Sigmoid colon (tissue), 7 donors: ENCODE data around the gene AKAIN1. TPM values are rescaled to one million over a fixed set of nuclear protein-coding genes. Genes with fewer than 3 reads are reported as not detected.

Source experiments
- DNase-seq: peaks from one replicate; pipeline ENCODE4 v3.0.0-alpha.2; 2019
- H3K27ac ChIP-seq, 4 donors: fragments of 200-600 bp; sonication (generic); one replicate each; pipeline ENCODE4 v1.5.1; 2016 to 2019; ENCODE audit warnings: mild to moderate bottlenecking in 1 of 4
- H3K27me3 ChIP-seq, 3 donors: fragments of 200-600 bp; sonication (generic); one replicate each; pipeline ENCODE4 v1.5.1; 2019; ENCODE audit warnings: mild to moderate bottlenecking in 1 of 3
- H3K36me3 ChIP-seq, 4 donors: fragments of 200-600 bp; sonication (generic); one replicate each; pipeline ENCODE4 v1.5.1; 2016 to 2019
- H3K4me1 ChIP-seq, 4 donors: fragments of 200-600 bp; sonication (generic); one replicate each; pipeline ENCODE4 v1.5.1; 2017 to 2019
- H3K4me3 ChIP-seq, 4 donors: fragments of 200-600 bp; sonication (generic); one replicate each; pipeline ENCODE4 v1.5.1; 2017 to 2019; ENCODE audit warnings: mild to moderate bottlenecking in 2 of 4, moderate library complexity in 1 of 4
- H3K9me3 ChIP-seq, 4 donors: fragments of 200-600 bp in 3 of 4; sonication (generic) in 3 of 4; one replicate each; pipeline versions ENCODE4 v1.5.1 to v1.6.1; 2013 to 2019
- CTCF ChIP-seq, 4 experiments: fragments of 450-650 bp in 3 of 4; fragments of 200-600 bp in 1 of 4; IDR thresholded peaks; one replicate each; pipeline ENCODE4 v1.5.1; 2016 to 2019; ENCODE audit warnings: antibody characterized with exemption in 4 of 4, mild to moderate bottlenecking in 3 of 4, moderate library complexity in 2 of 4
- EP300 ChIP-seq, 4 donors: sonication (generic); formaldehyde crosslinking; IDR thresholded peaks; one replicate each; pipeline ENCODE4 v1.6.1; 2017; ENCODE audit warnings: antibody characterized with exemption in 4 of 4
- POLR2A ChIP-seq, 2 donors: fragments of 450-650 bp; IDR thresholded peaks; one replicate each; pipeline ENCODE4 v1.6.1; 2016; ENCODE audit warnings: antibody characterized with exemption in 2 of 2, mild to moderate bottlenecking in 2 of 2, moderate library complexity in 2 of 2
- POLR2AphosphoS5 ChIP-seq, 4 donors: sonication (generic); formaldehyde crosslinking; IDR thresholded peaks; one replicate each; pipeline ENCODE4 v1.6.1; 2017; ENCODE audit warnings: antibody characterized with exemption in 4 of 4
- WGBS, 2 donors: extraction: QIAGEN DNeasy Blood & Tissue Kit; methylation state at CpG; one replicate each; pipeline ENCODE4 v1.1.7; 2013; 5-methylcytosine and 5-hydroxymethylcytosine counted together
- intact Hi-C: fragments of 100-400 bp; cut with DNase I; formaldehyde crosslinking; loops from one replicate; pipeline ENCODE4 v1.15.1; 2023
- polyA plus RNA-seq, 3 donors: library from polyadenylated mRNA; stranded (reverse); fragments of 200-250 nt; gene quantifications; one replicate each; pipeline ENCODE4 v1.2.3, GENCODE V29; 2013
- total RNA-seq, 4 donors: library from RNA; depleted of rRNA; stranded (reverse); fragments of >200 nt; gene quantifications; one replicate each; pipeline ENCODE4 v1.1.0, GENCODE V29; 2016
- donor health status: healthy with polysubstance abuse.
- donor health status: Bipolar disorder and iron deficiency.
- donor health status: healthy.

AKAIN1 gene
- total and polyA plus RNA-seq, 7 donors, result 0.32 TPM; not detected in 6

DNA sequence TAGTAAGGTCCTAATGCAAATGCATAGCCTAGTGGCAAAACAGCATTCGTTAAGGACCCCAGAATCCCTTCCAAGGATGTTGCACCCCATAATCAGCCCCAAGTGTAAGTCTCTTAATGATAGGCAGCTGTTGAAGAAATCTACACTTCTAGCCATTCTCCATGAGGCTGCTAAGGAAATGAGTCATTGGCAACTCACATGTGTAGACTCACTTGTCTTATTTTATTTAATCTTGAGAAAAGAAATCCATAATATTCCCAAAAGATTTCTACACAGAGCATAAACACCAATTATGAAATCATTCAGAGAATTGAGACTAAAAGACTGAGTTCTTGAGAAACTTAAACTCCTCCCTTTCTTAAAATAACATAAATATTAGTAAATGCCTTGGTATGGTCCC is 52.4 kb downstream of the AKAIN1 start:
- 87 to 91% methylated on average over 1 of the region's 1 CpG for WGBS, 2 donors
- intact Hi-C loops, result no loop called here
- H3K36me3 ChIP-seq, result no peaks in the 10 kb centered on the region
- DNase-seq, result no peak
- no peaks in the 10 kb centered on the region for H3K27me3 ChIP-seq
- no peak overlapping the region for H3K4me3 ChIP-seq
- TF ChIP-seq EP300 (IDR thresholded peaks at IDR 0.05) (no peak), POLR2A (IDR thresholded peaks at IDR 0.05) (no peak), POLR2AphosphoS5 (IDR thresholded peaks at IDR 0.05) (no peak), CTCF (IDR thresholded peaks at IDR 0.05) (no peak)
- no peak overlapping the region for H3K27ac ChIP-seq
- H3K4me1 ChIP-seq, result no peaks in the 10 kb centered on the region
- H3K9me3 ChIP-seq, result no peaks in the 10 kb centered on the region

DNA sequence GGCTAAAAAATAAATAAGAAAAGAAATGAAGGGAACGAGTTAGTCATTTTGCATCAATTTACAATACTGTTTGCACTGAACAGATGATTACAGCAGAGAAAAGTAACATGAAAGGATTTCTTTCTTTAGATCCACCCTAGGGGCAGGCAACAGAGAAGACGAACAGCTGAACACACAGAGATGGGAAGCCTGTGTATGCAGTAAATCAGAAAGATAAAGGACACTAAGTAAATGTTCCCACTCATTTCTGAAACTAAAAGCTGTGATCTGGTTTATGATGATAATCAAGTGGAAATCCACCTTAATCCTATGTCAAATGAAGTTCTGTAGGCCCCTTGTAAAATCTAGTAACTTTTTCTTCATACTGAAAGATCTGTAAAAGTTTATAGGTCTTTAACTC is 54.2 kb downstream of the AKAIN1 start:
- H3K4me3 ChIP-seq, result no peak overlapping the region
- H3K27ac ChIP-seq, result no peak overlapping the region
- WGBS, 2 donors, result 12 to 34% methylated on average over 2 of the region's 2 CpGs
- no peaks in the 10 kb centered on the region for H3K36me3 ChIP-seq
- H3K27me3 ChIP-seq, result no peaks in the 10 kb centered on the region
- no peaks in the 10 kb centered on the region for H3K9me3 ChIP-seq
- no peak for DNase-seq
- intact Hi-C loops, result no loop called here
- H3K4me1 ChIP-seq, result no peaks in the 10 kb centered on the region
- TF ChIP-seq CTCF (IDR thresholded peaks at IDR 0.05) (no peak), POLR2A (IDR thresholded peaks at IDR 0.05) (no peak), EP300 (IDR thresholded peaks at IDR 0.05) (no peak), POLR2AphosphoS5 (IDR thresholded peaks at IDR 0.05) (no peak)

GRCh38 chr18:5142131-5142530 is 54.9 kb downstream of the AKAIN1 start:
- H3K9me3 ChIP-seq, result no peaks in the 10 kb centered on the region
- H3K36me3 ChIP-seq, result no peaks in the 10 kb centered on the region
- H3K27me3 ChIP-seq, result no peaks in the 10 kb centered on the region
- intact Hi-C loops, result no loop called here
- no peak for TF ChIP-seq POLR2AphosphoS5 (IDR thresholded peaks at IDR 0.05)
- no peak for TF ChIP-seq CTCF (IDR thresholded peaks at IDR 0.05)
- TF ChIP-seq EP300 (IDR thresholded peaks at IDR 0.05), result no peak
- TF ChIP-seq POLR2A (IDR thresholded peaks at IDR 0.05), result no peak
- WGBS, 2 donors, result 61 to 74% methylated on average over 4 of the region's 4 CpGs
- no peak overlapping the region for H3K4me3 ChIP-seq
- no peaks in the 10 kb centered on the region for H3K4me1 ChIP-seq
- no peak overlapping the region for H3K27ac ChIP-seq
- DNase-seq, result no peak

DNA sequence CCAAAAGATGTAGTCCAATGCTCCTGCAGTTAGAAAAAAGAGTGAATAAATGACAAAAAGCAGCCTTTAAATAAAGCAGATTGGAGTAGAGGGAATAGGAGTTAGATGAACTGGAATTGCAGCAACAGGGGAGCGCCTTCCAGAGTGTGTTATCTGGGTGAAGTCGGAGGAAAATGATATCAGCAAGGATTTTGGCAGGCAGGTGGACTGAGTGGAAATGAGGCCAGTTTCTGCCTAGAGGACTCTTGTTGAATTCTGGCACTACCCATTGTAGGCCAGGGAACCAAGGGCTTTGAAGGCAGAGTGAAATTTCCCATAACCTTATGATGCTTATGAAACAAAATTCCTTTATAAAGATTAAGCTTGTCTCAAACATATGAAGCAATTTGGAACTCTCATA is 59.8 kb downstream of the AKAIN1 start:
- DNase-seq, result no peak
- Histone ChIP-seq H3K9me3 (no peaks in the 10 kb centered on the region), H3K4me1 (no peaks in the 10 kb centered on the region), H3K4me3 (no peak overlapping the region), H3K36me3 (no peaks in the 10 kb centered on the region), H3K27ac (no peak overlapping the region), H3K27me3 (no peaks in the 10 kb centered on the region)
- TF ChIP-seq POLR2AphosphoS5 (IDR thresholded peaks at IDR 0.05) (no peak), CTCF (IDR thresholded peaks at IDR 0.05) (no peak), POLR2A (IDR thresholded peaks at IDR 0.05) (no peak), EP300 (IDR thresholded peaks at IDR 0.05) (no peak)
- 46 to 72% methylated on average over 2 of the region's 2 CpGs for WGBS, 2 donors
- intact Hi-C loops, result no loop called here

DNA sequence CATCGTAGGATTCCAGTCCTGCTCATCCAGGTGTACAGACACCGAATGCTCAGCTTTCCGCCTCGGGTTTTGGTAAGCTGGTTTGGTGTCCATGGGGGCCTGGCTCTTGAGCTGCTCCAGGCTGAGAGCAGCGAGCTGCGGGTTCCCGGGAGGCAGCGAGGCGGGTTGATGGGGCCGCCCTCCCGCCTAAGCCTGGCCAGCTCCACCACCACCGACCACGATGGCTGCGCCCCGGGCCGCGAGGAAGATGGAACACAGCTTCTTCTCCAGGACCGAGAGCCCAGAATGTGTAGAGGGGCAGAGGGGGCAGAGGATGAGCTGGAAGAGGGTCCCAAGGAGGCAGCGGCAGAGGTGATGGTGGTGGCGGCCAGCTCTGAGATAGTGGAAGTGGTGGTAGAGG is 64.1 kb downstream of the AKAIN1 start:
- no peaks in the 10 kb centered on the region for H3K4me1 ChIP-seq
- DNase-seq, result no peak
- no peaks in the 10 kb centered on the region for H3K36me3 ChIP-seq
- no peak for TF ChIP-seq EP300 (IDR thresholded peaks at IDR 0.05)
- no peak for TF ChIP-seq CTCF (IDR thresholded peaks at IDR 0.05)
- TF ChIP-seq POLR2AphosphoS5 (IDR thresholded peaks at IDR 0.05), result no peak
- no peak for TF ChIP-seq POLR2A (IDR thresholded peaks at IDR 0.05)
- no peaks in the 10 kb centered on the region for H3K27me3 ChIP-seq
- intact Hi-C loops, result no loop called here
- no peak overlapping the region for H3K4me3 ChIP-seq
- no peak overlapping the region for H3K27ac ChIP-seq
- H3K9me3 ChIP-seq, result no peaks in the 10 kb centered on the region
- WGBS, 2 donors, result 93 to 94% methylated on average over 20 of the region's 20 CpGs
